Effector memory CD4-positive, alpha-beta T cell (primary cell): ENCODE measurements around the gene RAE1.

Source experiments
- DNase-seq, 3 donors: peaks; one replicate each; pipeline ENCODE4 v3.0.0-alpha.2; 2020
- H3K27ac ChIP-seq: 2 replicates; pipeline ENCODE4 v1.7.0; 2013; ENCODE audit warnings: mild to moderate bottlenecking, low read length, moderate library complexity; ENCODE audit not compliant: insufficient read depth, poor library complexity, severe bottlenecking
- H3K27me3 ChIP-seq: replicated peaks from 2 replicates; pipeline ENCODE4 v1.7.0; 2013; ENCODE audit warnings: mild to moderate bottlenecking, low read length; ENCODE audit not compliant: insufficient read depth, control insufficient read depth, poor library complexity, severe bottlenecking
- H3K36me3 ChIP-seq: 2 replicates; pipeline ENCODE4 v1.7.0; 2013; ENCODE audit warnings: mild to moderate bottlenecking, low read length, moderate library complexity; ENCODE audit not compliant: control insufficient read depth, insufficient read depth
- H3K4me1 ChIP-seq: 2 replicates; pipeline ENCODE4 v1.7.0; 2013; ENCODE audit warnings: low read length, mild to moderate bottlenecking; ENCODE audit not compliant: control insufficient read depth, insufficient read depth, poor library complexity, severe bottlenecking
- H3K4me3 ChIP-seq: 2 replicates; pipeline ENCODE4 v1.7.0; 2013; ENCODE audit warnings: low read length, low read depth, mild to moderate bottlenecking; ENCODE audit not compliant: insufficient read depth, poor library complexity, severe bottlenecking
- H3K9me3 ChIP-seq: 2 replicates; pipeline ENCODE4 v1.7.0; 2013; ENCODE audit warnings: mild to moderate bottlenecking, low read length, moderate library complexity; ENCODE audit not compliant: control insufficient read depth

Gene RAE1

GRCh38 chr20:57386762-57387161, 35.7 kb downstream of the RAE1 start:
- H3K36me3 ChIP-seq, result no peaks in the 10 kb centered on the region
- no peaks in the 10 kb centered on the region for H3K9me3 ChIP-seq
- DNase-seq, result no peak
- H3K4me3 ChIP-seq, result no peak overlapping the region
- H3K27me3 ChIP-seq, result no peaks in the 10 kb centered on the region
- peaks cover 23% of the 10 kb centered on the region for H3K4me1 ChIP-seq
- no peak overlapping the region for H3K27ac ChIP-seq

- H3K4me1 ChIP-seq, result peaks cover 21% of the 10 kb centered on the region
- H3K27ac ChIP-seq, result no peak overlapping the region
- H3K27me3 ChIP-seq, result no peaks in the 10 kb centered on the region
- H3K36me3 ChIP-seq, result no peaks in the 10 kb centered on the region
- H3K4me3 ChIP-seq, result no peak overlapping the region
- H3K9me3 ChIP-seq, result no peaks in the 10 kb centered on the region
- no peak for DNase-seq
These were observed 36.4 kb downstream of the RAE1 start for GRCh38 chr20:57387463-57387862.

- Histone ChIP-seq H3K9me3 (no peaks in the 10 kb centered on the region), H3K27ac (no peak overlapping the region), H3K4me3 (no peak overlapping the region), H3K36me3 (no peaks in the 10 kb centered on the region), H3K4me1 (peaks cover 21% of the 10 kb centered on the region), H3K27me3 (no peaks in the 10 kb centered on the region)
- no peak for DNase-seq
These were observed 36.9 kb downstream of the RAE1 start for GRCh38 chr20:57387945-57388371.

GRCh38 chr20:57388953-57389694, 38.1 kb downstream of the RAE1 start:
- Histone ChIP-seq H3K4me1 (peaks cover 33% of the 10 kb centered on the region), H3K9me3 (no peaks in the 10 kb centered on the region), H3K27ac (peak overlapping the region; percentile 71), H3K36me3 (peaks cover 10% of the 10 kb centered on the region), H3K4me3 (peak overlapping the region; percentile 30), H3K27me3 (no peaks in the 10 kb centered on the region)
- peak; percentile 30 to 40 (median 38) for DNase-seq

- Histone ChIP-seq H3K4me1 (peaks cover 41% of the 10 kb centered on the region), H3K36me3 (peaks cover 18% of the 10 kb centered on the region), H3K4me3 (peak overlapping the region; percentile 30), H3K27ac (peak overlapping the region; percentile 71), H3K27me3 (no peaks in the 10 kb centered on the region), H3K9me3 (no peaks in the 10 kb centered on the region)
- peak; percentile 65 to 74 (median 69) for DNase-seq
These were observed 38.9 kb downstream of the RAE1 start for GRCh38 chr20:57389695-57390603.

GRCh38 chr20:57390604-57391438, 39.8 kb downstream of the RAE1 start, which contains the start of gene RBM38:
TSS of gene RBM38 (plus strand) at chr20:57391396. CDS start at chr20:57391582, 186 bp downstream.
- peaks cover 27% of the 10 kb centered on the region for H3K36me3 ChIP-seq
- H3K4me1 ChIP-seq, result peaks cover 47% of the 10 kb centered on the region
- no peaks in the 10 kb centered on the region for H3K9me3 ChIP-seq
- DNase-seq, result peak; percentile 55 to 68 (median 61)
- H3K27me3 ChIP-seq, result no peaks in the 10 kb centered on the region
- peak within 1 kb of the TSS; percentile 94 for H3K27ac ChIP-seq
- peak within 1 kb of the TSS; percentile 85 for H3K4me3 ChIP-seq

- no peak for DNase-seq
- Histone ChIP-seq H3K9me3 (no peaks in the 10 kb centered on the region), H3K27me3 (no peaks in the 10 kb centered on the region), H3K4me3 (peak overlapping the region; percentile 85), H3K4me1 (peaks cover 56% of the 10 kb centered on the region), H3K27ac (peak overlapping the region; percentile 94), H3K36me3 (peaks cover 35% of the 10 kb centered on the region)
These were observed 40.6 kb downstream of the RAE1 start for GRCh38 chr20:57391439-57392301.

GRCh38 chr20:57392512-57393271, 41.6 kb downstream of the RAE1 start:
- Histone ChIP-seq H3K4me1 (peaks cover 66% of the 10 kb centered on the region), H3K27me3 (no peaks in the 10 kb centered on the region), H3K27ac (peak overlapping the region; percentile 94), H3K4me3 (peak overlapping the region; percentile 85), H3K9me3 (no peaks in the 10 kb centered on the region), H3K36me3 (peaks cover 39% of the 10 kb centered on the region)
- peak; percentile 82 to 90 (median 87) for DNase-seq
